ENCODE data around the gene UNKL.

GRCh38 chr16:1355591-1355990, 58.9 kb downstream of the UNKL start:
- TF ChIP-seq TAF1 (IDR thresholded peaks at IDR 0.05; ENCODE audit: low read depth, low read length) (no peak), POU2F2 (IDR thresholded peaks at IDR 0.05; ENCODE audit: low read depth, low read length) (no peak), POLR2A (IDR thresholded peaks at IDR 0.05; ENCODE audit: low read depth, low read length) (no peak), POLR2AphosphoS5 (IDR thresholded peaks at IDR 0.05; ENCODE audit: low read depth, low read length) (no peak), SPI1 (IDR thresholded peaks at IDR 0.05; ENCODE audit: low read depth, low read length) (no peak)
